Epithelial cell of esophagus (primary cell): Measurements from ENCODE around the gene RMND5A.
A peak's percentile ranks its signal among the peaks of the same experiment; 100 is the strongest.

Experiments
- DNase-seq: peaks from one replicate; pipeline ENCODE4 v3.0.0; 2010; ENCODE audit warnings: low read depth
- H3K4me3 ChIP-seq: 2 replicates; pipeline ENCODE4 v1.5.1; 2011; ENCODE audit warnings: mild to moderate bottlenecking, low read length, control low read depth
- CTCF ChIP-seq: IDR thresholded peaks from 2 replicates; pipeline ENCODE4 v1.5.1; 2011; ENCODE audit warnings: low read depth, mild to moderate bottlenecking, low read length, control low read depth, inconsistent platforms; ENCODE audit not compliant: insufficient read depth; ENCODE audit errors: missing control alignments

The RMND5A gene

DNA sequence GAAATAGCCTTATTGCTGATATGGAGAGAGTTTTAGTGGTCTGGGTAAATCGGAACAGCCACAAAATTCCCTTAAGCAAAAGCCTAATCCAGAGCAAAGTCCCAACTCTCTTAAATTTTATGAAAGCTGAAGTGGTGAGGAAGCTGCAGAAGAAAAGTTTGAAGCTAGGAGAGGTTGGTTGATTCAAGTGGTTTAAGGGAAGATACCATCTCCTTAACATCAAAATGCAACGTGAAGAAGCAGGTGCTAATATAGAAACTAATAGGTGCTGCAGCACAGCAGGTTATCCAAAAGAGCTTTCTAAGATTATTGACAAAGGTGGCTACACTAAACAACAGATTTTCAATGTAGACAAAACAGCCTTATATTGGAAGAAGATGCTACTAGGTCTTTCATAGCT, 98.9 kb downstream of the RMND5A start:
- DNase-seq, result no peak
- no peak for TF ChIP-seq CTCF
- H3K4me3 ChIP-seq, result no peak overlapping the region

- no peak for DNase-seq
- no peak overlapping the region for H3K4me3 ChIP-seq
- no peak for TF ChIP-seq CTCF
Measured at GRCh38 chr2:86821306-86821705, 101.2 kb downstream of the RMND5A start.

DNA sequence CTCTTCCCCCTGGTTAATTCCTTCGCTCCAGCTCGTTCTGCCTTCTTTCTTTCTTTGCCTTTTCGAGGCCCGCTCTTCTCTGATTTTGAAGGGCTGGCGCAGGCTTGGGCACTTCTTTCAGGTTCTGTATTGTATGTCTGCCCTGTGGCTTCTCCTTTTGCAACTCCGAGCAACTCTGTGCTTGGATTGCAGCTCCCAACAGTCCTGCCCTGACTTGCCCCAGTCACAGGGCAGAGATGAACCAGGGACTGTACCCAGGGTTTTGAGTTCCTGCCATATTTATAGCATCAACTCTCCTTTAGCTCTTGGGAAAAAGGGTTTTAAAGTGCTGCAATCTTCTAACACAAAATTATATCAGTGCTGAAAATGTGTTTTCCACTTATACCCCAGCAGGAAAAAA, 101.8 kb downstream of the RMND5A start:
- DNase-seq, result peak; percentile 74
- TF ChIP-seq CTCF, result no peak
- H3K4me3 ChIP-seq, result no peak overlapping the region

GRCh38 chr2:86822668-86823345, 102.7 kb downstream of the RMND5A start:
- no peak for DNase-seq
- no peak overlapping the region for H3K4me3 ChIP-seq
- no peak for TF ChIP-seq CTCF

- H3K4me3 ChIP-seq, result no peak overlapping the region
- DNase-seq, result no peak
- no peak for TF ChIP-seq CTCF
Measured at GRCh38 chr2:86825036-86825692, 105.1 kb downstream of the RMND5A start.

DNA sequence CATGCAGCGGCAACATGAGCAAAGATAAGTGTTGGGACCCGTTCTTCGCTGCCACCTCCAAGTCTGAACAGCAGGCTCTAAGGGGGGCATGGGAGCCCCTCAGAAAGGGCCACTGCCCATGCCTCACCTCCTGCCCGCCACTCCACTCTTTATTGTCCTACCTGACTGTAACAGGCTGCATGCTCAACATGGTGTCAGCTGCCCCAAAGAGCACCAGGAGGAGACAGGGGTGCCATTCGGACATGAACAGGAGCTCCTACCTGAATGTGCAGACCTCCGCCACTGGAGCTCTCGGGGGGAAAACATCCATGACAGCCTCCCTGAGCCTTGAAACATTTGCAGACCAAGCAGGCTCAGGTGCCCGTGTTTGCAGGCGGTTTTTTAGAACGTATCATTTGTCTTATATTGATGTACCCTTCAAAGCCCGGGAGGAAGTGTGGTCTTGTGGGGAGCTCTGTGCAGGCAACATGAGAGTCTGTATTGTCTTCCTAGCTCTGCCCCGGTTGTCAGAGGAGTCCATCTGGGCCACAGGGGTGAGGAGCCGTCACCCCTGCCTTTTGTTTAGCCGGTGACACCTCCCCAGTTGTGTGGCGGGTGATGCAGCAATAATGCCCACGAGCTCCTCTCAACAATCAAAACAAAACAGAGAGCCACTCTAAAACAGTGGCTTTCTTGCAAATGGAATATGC, 105.7 kb downstream of the RMND5A start:
- H3K4me3 ChIP-seq, result no peak overlapping the region
- no peak for TF ChIP-seq CTCF
- DNase-seq, result no peak

DNA sequence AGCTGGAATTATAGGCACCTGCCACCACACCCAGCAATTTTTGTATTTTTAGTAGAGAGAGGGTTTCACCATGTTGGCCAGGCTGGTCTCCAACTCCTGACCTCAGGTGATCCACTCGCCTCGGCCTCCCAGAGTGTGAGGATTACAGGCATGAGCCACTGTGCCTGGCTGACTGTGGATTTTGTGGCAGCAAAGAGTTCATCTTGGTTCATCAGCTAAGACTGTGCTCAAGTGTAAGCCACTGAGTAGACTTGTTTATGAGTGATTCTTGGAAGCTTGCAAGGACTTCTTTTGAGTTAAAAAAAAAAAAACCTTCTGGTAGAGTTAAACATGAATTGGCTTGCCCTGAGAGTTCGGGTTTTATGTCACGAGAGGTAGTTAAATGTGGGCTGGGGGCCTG, 106.9 kb downstream of the RMND5A start:
- no peak for TF ChIP-seq CTCF
- no peak overlapping the region for H3K4me3 ChIP-seq
- DNase-seq, result no peak
